WTC11 (cell line): ENCODE data around the gene CUL9. TPM values are rescaled to one million over a fixed set of nuclear protein-coding genes. Genes with fewer than 3 reads are reported as not detected.
A peak's percentile ranks its signal among the peaks of the same experiment; 100 is the strongest.

Source experiments
- ATAC-seq: fragments of 200-7000 bp; cut with Tn5 transposase; 2 replicates; pipeline ENCODE4 v1.10.0; 2021; ENCODE audit warnings: mild to moderate bottlenecking, moderate library complexity
- CTCF ChIA-PET: fragments of 300-600 bp; sonication (Branson Sonifier 250); formaldehyde crosslinking; loops from one replicate; lab custom pipeline; 2021; ENCODE audit warnings: antibody characterized with exemption; lab: Charles Lee
- POLR2A ChIA-PET: fragments of 350-600 bp; sonication (Branson Sonifier 250); formaldehyde crosslinking; loops from one replicate; lab custom pipeline; 2021; ENCODE audit warnings: antibody characterized with exemption; lab: Charles Lee
- DNase-seq: peaks from one replicate; pipeline ENCODE4 v3.0.0; 2021; ENCODE audit warnings: low spot score
- H3K27ac Mint-ChIP-seq: 2 replicates; pipeline ENCODE4 v1.8.0; 2021; ENCODE audit warnings: mixed read lengths
- H3K27me3 Mint-ChIP-seq: 2 replicates; pipeline ENCODE4 v1.8.0; 2021; ENCODE audit warnings: low read depth, mild to moderate bottlenecking, moderate library complexity, mixed read lengths
- H3K36me3 Mint-ChIP-seq: 2 replicates; pipeline ENCODE4 v1.8.0; 2021; ENCODE audit warnings: mixed read lengths
- H3K4me1 Mint-ChIP-seq: 2 replicates; pipeline ENCODE4 v1.8.0; 2022; ENCODE audit warnings: mixed read lengths
- H3K4me3 Mint-ChIP-seq: 2 replicates; pipeline ENCODE4 v1.8.0; 2021; ENCODE audit warnings: mild to moderate bottlenecking, moderate library complexity, mixed read lengths
- H3K9me3 Mint-ChIP-seq: 2 replicates; pipeline ENCODE4 v1.8.0; 2021; ENCODE audit warnings: mixed read lengths
- CREM ChIP-seq: sonication (generic); formaldehyde crosslinking; IDR thresholded peaks from 2 replicates; pipeline ENCODE4 v1.8.1; 2022; ENCODE audit warnings: mild to moderate bottlenecking, missing genetic modification reagents, moderate library complexity
- EMX1 ChIP-seq: fragments of 250-450 bp; sonication (Bioruptor Pico); IDR thresholded peaks from 2 replicates; pipeline ENCODE4 v1.8.0; 2021; ENCODE audit warnings: mild to moderate bottlenecking
- ETV6 ChIP-seq: sonication (generic); formaldehyde crosslinking; IDR thresholded peaks from 2 replicates; pipeline ENCODE4 v1.8.1; 2022; ENCODE audit warnings: mild to moderate bottlenecking, missing genetic modification reagents
- FOXJ3 ChIP-seq: sonication (generic); formaldehyde crosslinking; IDR thresholded peaks from 2 replicates; pipeline ENCODE4 v1.9.0; 2021; ENCODE audit warnings: missing genetic modification reagents, mild to moderate bottlenecking, borderline replicate concordance
- GABPB1 ChIP-seq: sonication (generic); formaldehyde crosslinking; IDR thresholded peaks from 2 replicates; pipeline ENCODE4 v1.8.1; 2023; ENCODE audit warnings: mild to moderate bottlenecking, missing genetic modification reagents
- GTF2I ChIP-seq: fragments of 250-450 bp; sonication (Bioruptor Pico); conservative IDR thresholded peaks from 2 replicates; pipeline ENCODE4 v1.4.0; 2021; ENCODE audit warnings: mild to moderate bottlenecking
- PRRX2 ChIP-seq: fragments of 250-450 bp; sonication (Bioruptor Pico); IDR thresholded peaks from 2 replicates; pipeline ENCODE4 v1.8.0; 2021; ENCODE audit warnings: mild to moderate bottlenecking
- SP1 ChIP-seq: sonication (generic); formaldehyde crosslinking; conservative IDR thresholded peaks from 2 replicates; pipeline ENCODE4 v1.8.1; 2022; ENCODE audit warnings: missing genetic modification reagents
- TEAD1 ChIP-seq: sonication (generic); formaldehyde crosslinking; IDR thresholded peaks from 2 replicates; pipeline ENCODE4 v1.8.0; 2022; ENCODE audit warnings: mild to moderate bottlenecking, missing genetic modification reagents
- ZBTB21 ChIP-seq: sonication (generic); formaldehyde crosslinking; IDR thresholded peaks from 2 replicates; pipeline ENCODE4 v1.8.1; 2023; ENCODE audit warnings: mild to moderate bottlenecking, missing genetic modification reagents, borderline replicate concordance
- ZNF232 ChIP-seq: sonication (generic); formaldehyde crosslinking; IDR thresholded peaks from 2 replicates; pipeline ENCODE4 v1.8.0; 2022; ENCODE audit warnings: mild to moderate bottlenecking, missing genetic modification reagents
- total RNA-seq: library from RNA; stranded (reverse); gene quantifications from 3 replicates; pipeline ENCODE4 v1.2.3, GENCODE V29; 2021
- TF ChIP-seq, protein P1 (sequence below): sonication (generic); formaldehyde crosslinking; conservative IDR thresholded peaks from 2 replicates; pipeline ENCODE4 v1.8.1; 2023; ENCODE audit warnings: mild to moderate bottlenecking, low read depth, missing genetic modification reagents, moderate library complexity
- TF ChIP-seq, protein P2 (sequence below): fragments of 250-450 bp; sonication (Bioruptor Pico); IDR thresholded peaks from 2 replicates; pipeline ENCODE4 v1.9.0; 2021; ENCODE audit warnings: mild to moderate bottlenecking
- TF ChIP-seq, protein P3 (sequence below): sonication (generic); formaldehyde crosslinking; IDR thresholded peaks from 2 replicates; pipeline ENCODE4 v1.8.0; 2022; ENCODE audit warnings: mild to moderate bottlenecking, missing genetic modification reagents
- TF ChIP-seq, protein P4 (sequence below): fragments of 250-450 bp; sonication (Bioruptor Pico); IDR thresholded peaks from 2 replicates; pipeline ENCODE4 v1.9.0; 2021; ENCODE audit warnings: moderate library complexity, mild to moderate bottlenecking, inconsistent platforms, borderline replicate concordance
- TF ChIP-seq, protein P5 (sequence below): sonication (generic); formaldehyde crosslinking; IDR thresholded peaks from 2 replicates; pipeline ENCODE4 v1.8.1; 2023; ENCODE audit warnings: mild to moderate bottlenecking, moderate library complexity, missing genetic modification reagents
- TF ChIP-seq, protein P6 (sequence below): fragments of 200-600 bp; IDR thresholded peaks from 2 replicates; pipeline ENCODE4 v1.8.0; 2022; ENCODE audit warnings: antibody characterized with exemption
- TF ChIP-seq, protein P7 (sequence below): sonication (generic); formaldehyde crosslinking; IDR thresholded peaks from 2 replicates; pipeline ENCODE4 v1.8.0; 2023; ENCODE audit warnings: missing genetic modification reagents
- TF ChIP-seq, protein P8 (sequence below): sonication (generic); formaldehyde crosslinking; IDR thresholded peaks from 2 replicates; pipeline ENCODE4 v1.8.0; 2022; ENCODE audit warnings: mild to moderate bottlenecking, missing genetic modification reagents

The CUL9 gene
- total RNA-seq, 1 experiment from 2014 or later = 15.2 TPM

DNA sequence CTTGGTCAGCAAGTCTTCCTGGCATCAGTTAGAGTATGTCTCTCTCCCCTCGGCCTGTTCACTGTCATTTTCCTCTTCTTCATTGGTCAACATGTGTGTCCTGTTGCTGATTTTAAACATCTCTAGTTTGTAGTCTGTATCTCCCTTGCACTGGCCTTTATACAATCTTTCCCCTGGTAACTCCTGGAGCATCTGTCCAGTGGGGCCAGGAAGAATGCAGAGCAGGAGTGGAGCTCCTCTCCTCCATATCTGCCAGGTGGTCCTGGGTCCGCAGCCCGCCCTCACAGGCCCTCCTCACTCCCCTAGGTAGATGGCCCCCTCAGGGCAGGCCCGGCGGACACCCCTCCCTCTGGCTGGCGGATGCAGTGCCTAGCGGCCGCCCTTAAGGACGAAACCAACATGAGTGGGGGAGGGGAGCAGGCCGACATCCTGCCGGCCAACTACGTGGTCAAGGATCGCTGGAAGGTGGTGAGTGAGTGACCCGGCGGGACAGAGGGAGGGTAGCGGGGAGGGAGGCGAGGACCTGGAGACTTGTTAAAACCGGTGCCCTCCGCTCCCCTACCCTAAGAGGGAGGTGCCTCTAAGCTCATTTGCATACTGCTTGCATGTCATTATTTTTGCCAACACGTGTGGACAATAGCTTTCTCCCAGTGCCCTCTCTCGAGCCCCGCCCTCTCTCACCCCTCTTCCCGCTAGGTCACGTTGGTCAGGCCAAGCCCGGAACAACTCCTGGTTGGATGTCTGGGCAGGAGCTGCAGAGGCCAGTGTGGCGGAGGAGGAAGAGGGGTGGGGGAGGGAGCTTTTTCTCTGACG, 64.5 kb downstream of the CUL9 start (continued):
- TF ChIP-seq, protein P1, sequence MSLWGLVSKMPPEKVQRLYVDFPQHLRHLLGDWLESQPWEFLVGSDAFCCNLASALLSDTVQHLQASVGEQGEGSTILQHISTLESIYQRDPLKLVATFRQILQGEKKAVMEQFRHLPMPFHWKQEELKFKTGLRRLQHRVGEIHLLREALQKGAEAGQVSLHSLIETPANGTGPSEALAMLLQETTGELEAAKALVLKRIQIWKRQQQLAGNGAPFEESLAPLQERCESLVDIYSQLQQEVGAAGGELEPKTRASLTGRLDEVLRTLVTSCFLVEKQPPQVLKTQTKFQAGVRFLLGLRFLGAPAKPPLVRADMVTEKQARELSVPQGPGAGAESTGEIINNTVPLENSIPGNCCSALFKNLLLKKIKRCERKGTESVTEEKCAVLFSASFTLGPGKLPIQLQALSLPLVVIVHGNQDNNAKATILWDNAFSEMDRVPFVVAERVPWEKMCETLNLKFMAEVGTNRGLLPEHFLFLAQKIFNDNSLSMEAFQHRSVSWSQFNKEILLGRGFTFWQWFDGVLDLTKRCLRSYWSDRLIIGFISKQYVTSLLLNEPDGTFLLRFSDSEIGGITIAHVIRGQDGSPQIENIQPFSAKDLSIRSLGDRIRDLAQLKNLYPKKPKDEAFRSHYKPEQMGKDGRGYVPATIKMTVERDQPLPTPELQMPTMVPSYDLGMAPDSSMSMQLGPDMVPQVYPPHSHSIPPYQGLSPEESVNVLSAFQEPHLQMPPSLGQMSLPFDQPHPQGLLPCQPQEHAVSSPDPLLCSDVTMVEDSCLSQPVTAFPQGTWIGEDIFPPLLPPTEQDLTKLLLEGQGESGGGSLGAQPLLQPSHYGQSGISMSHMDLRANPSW = no peak
- TF ChIP-seq, protein P2, sequence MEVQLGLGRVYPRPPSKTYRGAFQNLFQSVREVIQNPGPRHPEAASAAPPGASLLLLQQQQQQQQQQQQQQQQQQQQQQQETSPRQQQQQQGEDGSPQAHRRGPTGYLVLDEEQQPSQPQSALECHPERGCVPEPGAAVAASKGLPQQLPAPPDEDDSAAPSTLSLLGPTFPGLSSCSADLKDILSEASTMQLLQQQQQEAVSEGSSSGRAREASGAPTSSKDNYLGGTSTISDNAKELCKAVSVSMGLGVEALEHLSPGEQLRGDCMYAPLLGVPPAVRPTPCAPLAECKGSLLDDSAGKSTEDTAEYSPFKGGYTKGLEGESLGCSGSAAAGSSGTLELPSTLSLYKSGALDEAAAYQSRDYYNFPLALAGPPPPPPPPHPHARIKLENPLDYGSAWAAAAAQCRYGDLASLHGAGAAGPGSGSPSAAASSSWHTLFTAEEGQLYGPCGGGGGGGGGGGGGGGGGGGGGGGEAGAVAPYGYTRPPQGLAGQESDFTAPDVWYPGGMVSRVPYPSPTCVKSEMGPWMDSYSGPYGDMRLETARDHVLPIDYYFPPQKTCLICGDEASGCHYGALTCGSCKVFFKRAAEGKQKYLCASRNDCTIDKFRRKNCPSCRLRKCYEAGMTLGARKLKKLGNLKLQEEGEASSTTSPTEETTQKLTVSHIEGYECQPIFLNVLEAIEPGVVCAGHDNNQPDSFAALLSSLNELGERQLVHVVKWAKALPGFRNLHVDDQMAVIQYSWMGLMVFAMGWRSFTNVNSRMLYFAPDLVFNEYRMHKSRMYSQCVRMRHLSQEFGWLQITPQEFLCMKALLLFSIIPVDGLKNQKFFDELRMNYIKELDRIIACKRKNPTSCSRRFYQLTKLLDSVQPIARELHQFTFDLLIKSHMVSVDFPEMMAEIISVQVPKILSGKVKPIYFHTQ (CRISPR knock-in tag) = no peak
- peak; percentile 52 for TF ChIP-seq SP1 (CRISPR knock-in tag)
- TF ChIP-seq GTF2I (CRISPR knock-in tag) = no peak
- 0 out of 2 replicates have a peak, but pooled peaks have one; percentile 22 for TF ChIP-seq CREM (CRISPR knock-in tag)
- TF ChIP-seq, protein P3, sequence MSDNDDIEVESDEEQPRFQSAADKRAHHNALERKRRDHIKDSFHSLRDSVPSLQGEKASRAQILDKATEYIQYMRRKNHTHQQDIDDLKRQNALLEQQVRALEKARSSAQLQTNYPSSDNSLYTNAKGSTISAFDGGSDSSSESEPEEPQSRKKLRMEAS (CRISPR knock-in tag) = peak; percentile 77
- 0 out of 2 replicates have a peak, but pooled peaks have one; percentile 75 for TF ChIP-seq TEAD1 (CRISPR knock-in tag)
- TF ChIP-seq ETV6 = no peak; the same call in 1 of the 2 replicates

DNA sequence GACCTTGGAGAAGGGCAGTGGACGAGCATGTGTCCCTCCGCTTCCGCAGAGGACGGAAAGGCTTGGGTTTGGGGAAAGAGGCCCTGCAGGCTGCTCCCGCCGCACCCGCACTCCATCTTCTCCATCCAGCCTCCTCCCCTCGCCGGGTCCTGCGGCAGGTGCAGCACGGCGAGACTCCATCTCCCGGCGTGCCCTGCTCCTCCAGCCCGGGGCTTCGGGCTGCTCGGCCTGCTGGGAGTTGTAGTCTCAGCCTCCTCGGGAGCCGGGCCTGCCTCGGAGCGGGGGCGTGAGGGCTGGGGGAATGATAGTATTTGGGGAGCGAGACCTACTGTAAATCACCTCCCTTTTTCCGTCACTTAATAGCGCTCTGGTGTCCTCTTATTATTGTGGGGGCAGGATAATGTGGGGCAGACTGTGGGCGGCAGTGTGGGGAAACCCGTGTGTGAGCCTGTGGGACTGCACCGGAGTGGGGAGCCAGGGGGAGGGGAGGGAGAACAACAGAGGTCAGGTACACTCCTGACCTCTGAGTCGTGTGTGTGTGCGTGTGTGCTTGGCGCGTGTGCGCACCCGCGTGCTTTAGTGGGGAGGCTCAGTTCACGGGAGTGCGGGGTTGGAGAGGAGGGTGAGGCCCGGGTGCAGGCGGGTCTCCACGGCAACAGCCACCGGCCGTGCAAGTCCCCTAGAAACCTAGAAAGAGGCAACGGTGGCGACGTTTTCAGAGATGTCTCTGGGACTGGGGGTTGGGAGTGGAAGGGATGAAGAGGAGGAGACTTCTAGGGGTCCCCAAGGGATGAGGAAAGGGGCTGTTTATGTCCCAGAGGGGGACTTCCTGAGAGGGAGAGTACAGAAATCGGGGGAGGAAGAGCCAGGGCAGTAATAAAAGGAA, 65.4 kb downstream of the CUL9 start:
- DNase-seq (peak; percentile 93), ATAC-seq (peak; percentile 87)
- no peaks in the 10 kb centered on the region for H3K36me3 Mint-ChIP-seq
- POLR2A ChIA-PET = interaction anchor here (0.5 to 1.5 kb wide), 9 partner anchors 10 to 357 kb away, joined by 3 to 9 read pairs (median 4); partner anchors contain the start of genes CNPY3, DNPH1 and SRF
- H3K4me1 Mint-ChIP-seq = peaks cover 27% of the 10 kb centered on the region
- H3K27ac Mint-ChIP-seq = peak overlapping the region; percentile 97; the same call in 1 of the 2 replicates
- H3K27me3 Mint-ChIP-seq = peaks cover 23% of the 10 kb centered on the region
- H3K9me3 Mint-ChIP-seq = no peaks in the 10 kb centered on the region
- peak overlapping the region; percentile 92 for H3K4me3 Mint-ChIP-seq
- CTCF ChIA-PET = interaction anchor here (0.7 to 3.3 kb wide), 15 partner anchors 16 to 318 kb away, joined by 3 to 47 read pairs (median 4); partner anchors contain the start of genes CNPY3, CRIP3 and DNPH1
- TF ChIP-seq, protein P4, sequence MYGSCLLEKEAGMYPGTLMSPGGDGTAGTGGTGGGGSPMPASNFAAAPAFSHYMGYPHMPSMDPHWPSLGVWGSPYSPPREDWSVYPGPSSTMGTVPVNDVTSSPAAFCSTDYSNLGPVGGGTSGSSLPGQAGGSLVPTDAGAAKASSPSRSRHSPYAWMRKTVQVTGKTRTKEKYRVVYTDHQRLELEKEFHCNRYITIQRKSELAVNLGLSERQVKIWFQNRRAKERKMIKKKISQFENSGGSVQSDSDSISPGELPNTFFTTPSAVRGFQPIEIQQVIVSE (CRISPR knock-in tag) = no peak
- TF ChIP-seq FOXJ3 (no peak), EMX1 (CRISPR knock-in tag) (no peak), ZNF232 (no peak), GABPB1 (CRISPR knock-in tag) (peak; percentile 75), SP1 (CRISPR knock-in tag) (peak; percentile 7; the same call in 1 of the 2 replicates), PRRX2 (CRISPR knock-in tag) (no peak), ZBTB21 (no peak)
- TF ChIP-seq, protein P5, sequence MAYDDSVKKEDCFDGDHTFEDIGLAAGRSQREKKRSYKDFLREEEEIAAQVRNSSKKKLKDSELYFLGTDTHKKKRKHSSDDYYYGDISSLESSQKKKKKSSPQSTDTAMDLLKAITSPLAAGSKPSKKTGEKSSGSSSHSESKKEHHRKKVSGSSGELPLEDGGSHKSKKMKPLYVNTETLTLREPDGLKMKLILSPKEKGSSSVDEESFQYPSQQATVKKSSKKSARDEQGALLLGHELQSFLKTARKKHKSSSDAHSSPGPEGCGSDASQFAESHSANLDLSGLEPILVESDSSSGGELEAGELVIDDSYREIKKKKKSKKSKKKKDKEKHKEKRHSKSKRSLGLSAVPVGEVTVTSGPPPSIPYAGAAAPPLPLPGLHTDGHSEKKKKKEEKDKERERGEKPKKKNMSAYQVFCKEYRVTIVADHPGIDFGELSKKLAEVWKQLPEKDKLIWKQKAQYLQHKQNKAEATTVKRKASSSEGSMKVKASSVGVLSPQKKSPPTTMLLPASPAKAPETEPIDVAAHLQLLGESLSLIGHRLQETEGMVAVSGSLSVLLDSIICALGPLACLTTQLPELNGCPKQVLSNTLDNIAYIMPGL = no peak
- TF ChIP-seq, protein P6, sequence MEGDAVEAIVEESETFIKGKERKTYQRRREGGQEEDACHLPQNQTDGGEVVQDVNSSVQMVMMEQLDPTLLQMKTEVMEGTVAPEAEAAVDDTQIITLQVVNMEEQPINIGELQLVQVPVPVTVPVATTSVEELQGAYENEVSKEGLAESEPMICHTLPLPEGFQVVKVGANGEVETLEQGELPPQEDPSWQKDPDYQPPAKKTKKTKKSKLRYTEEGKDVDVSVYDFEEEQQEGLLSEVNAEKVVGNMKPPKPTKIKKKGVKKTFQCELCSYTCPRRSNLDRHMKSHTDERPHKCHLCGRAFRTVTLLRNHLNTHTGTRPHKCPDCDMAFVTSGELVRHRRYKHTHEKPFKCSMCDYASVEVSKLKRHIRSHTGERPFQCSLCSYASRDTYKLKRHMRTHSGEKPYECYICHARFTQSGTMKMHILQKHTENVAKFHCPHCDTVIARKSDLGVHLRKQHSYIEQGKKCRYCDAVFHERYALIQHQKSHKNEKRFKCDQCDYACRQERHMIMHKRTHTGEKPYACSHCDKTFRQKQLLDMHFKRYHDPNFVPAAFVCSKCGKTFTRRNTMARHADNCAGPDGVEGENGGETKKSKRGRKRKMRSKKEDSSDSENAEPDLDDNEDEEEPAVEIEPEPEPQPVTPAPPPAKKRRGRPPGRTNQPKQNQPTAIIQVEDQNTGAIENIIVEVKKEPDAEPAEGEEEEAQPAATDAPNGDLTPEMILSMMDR = no peak
- TF ChIP-seq, protein P7, sequence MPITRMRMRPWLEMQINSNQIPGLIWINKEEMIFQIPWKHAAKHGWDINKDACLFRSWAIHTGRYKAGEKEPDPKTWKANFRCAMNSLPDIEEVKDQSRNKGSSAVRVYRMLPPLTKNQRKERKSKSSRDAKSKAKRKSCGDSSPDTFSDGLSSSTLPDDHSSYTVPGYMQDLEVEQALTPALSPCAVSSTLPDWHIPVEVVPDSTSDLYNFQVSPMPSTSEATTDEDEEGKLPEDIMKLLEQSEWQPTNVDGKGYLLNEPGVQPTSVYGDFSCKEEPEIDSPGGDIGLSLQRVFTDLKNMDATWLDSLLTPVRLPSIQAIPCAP (CRISPR knock-in tag) = no peak
- TF ChIP-seq, protein P8, sequence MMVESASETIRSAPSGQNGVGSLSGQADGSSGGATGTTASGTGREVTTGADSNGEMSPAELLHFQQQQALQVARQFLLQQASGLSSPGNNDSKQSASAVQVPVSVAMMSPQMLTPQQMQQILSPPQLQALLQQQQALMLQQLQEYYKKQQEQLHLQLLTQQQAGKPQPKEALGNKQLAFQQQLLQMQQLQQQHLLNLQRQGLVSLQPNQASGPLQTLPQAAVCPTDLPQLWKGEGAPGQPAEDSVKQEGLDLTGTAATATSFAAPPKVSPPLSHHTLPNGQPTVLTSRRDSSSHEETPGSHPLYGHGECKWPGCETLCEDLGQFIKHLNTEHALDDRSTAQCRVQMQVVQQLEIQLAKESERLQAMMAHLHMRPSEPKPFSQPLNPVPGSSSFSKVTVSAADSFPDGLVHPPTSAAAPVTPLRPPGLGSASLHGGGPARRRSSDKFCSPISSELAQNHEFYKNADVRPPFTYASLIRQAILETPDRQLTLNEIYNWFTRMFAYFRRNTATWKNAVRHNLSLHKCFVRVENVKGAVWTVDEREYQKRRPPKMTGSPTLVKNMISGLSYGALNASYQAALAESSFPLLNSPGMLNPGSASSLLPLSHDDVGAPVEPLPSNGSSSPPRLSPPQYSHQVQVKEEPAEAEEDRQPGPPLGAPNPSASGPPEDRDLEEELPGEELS (CRISPR knock-in tag) = 0 out of 2 replicates have a peak, but pooled peaks have one; percentile 18
